ENCODE measurements around the gene ZNF74.
"Not testable (repeated sequence)": the region's sequence is repeated elsewhere in the genome, so short reads cannot be mapped to it uniquely, and the experiment has no call there.

ZNF74 gene

GRCh38 chr22:20393705-20394476, at the start of gene ZNF74:
Gene ZNF74, plus strand, starts transcription at chr22:20394151. Its CDS starts 478 bp downstream, at chr22:20394629.
- peak; percentile 85 to 88 for DNase-seq

GRCh38 chr22:20346553-20346952, 47.4 kb upstream of the ZNF74 start:
- not testable (repeated sequence) for DNase-seq

- DNase-seq = peak in 1 of 2 experiments; percentile 44
Measured at GRCh38 chr22:20352536-20352935, 41.4 kb upstream of the ZNF74 start.

- DNase-seq = no peak
Measured at GRCh38 chr22:20354238-20354975, 39.5 kb upstream of the ZNF74 start.

GRCh38 chr22:20355939-20356636, 37.9 kb upstream of the ZNF74 start:
- not testable (repeated sequence) for DNase-seq

- not testable (repeated sequence) for DNase-seq
Measured at GRCh38 chr22:20356906-20357305, 37.0 kb upstream of the ZNF74 start.

- not testable (repeated sequence) for DNase-seq
Measured at GRCh38 chr22:20357967-20358366, 36.0 kb upstream of the ZNF74 start.

GRCh38 chr22:20358503-20359239, 35.3 kb upstream of the ZNF74 start:
- not testable (repeated sequence) for DNase-seq

- DNase-seq = not testable (repeated sequence)
Measured at GRCh38 chr22:20360261-20360660, 33.7 kb upstream of the ZNF74 start.

- not testable (repeated sequence) for DNase-seq
Measured at GRCh38 chr22:20360866-20361751, 32.8 kb upstream of the ZNF74 start.

GRCh38 chr22:20361752-20362229, 32.2 kb upstream of the ZNF74 start:
- not testable (repeated sequence) for DNase-seq

GRCh38 chr22:20362403-20362802, 31.5 kb upstream of the ZNF74 start:
- DNase-seq = not testable (repeated sequence)

- not testable (repeated sequence) for DNase-seq
Measured at GRCh38 chr22:20364335-20365260, 29.4 kb upstream of the ZNF74 start.

GRCh38 chr22:20366841-20367240, 27.1 kb upstream of the ZNF74 start:
- DNase-seq = not testable (repeated sequence)

GRCh38 chr22:20368875-20369274, 25.1 kb upstream of the ZNF74 start:
- DNase-seq = not testable (repeated sequence)

- DNase-seq = not testable (repeated sequence)
Measured at GRCh38 chr22:20371687-20372086, 22.3 kb upstream of the ZNF74 start.

GRCh38 chr22:20372406-20372854, 21.5 kb upstream of the ZNF74 start:
- DNase-seq = not testable (repeated sequence)

GRCh38 chr22:20373195-20373706, 20.7 kb upstream of the ZNF74 start:
- not testable (repeated sequence) for DNase-seq

- DNase-seq = not testable (repeated sequence)
Measured at GRCh38 chr22:20374130-20374529, 19.8 kb upstream of the ZNF74 start.

- DNase-seq = not testable (repeated sequence)
Measured at GRCh38 chr22:20376281-20376680, 17.7 kb upstream of the ZNF74 start.

Data from activated T-cell treated with anti-CD3 and anti-CD28 coated beads, Interleukin-2, amount 50 U/mL, for 48 hours (primary cell).